Coronary artery (tissue), 2 donors: Measurements from ENCODE around the gene CDK12.

Source experiments
- DNase-seq: peaks from one replicate; pipeline ENCODE4 v3.0.0-alpha.2; 2017; ENCODE audit warnings: low spot score
- H3K27ac ChIP-seq, 2 donors: fragments of 200-600 bp; sonication (generic); one replicate each; pipeline ENCODE4 v1.5.1; 2016 to 2019
- H3K4me3 ChIP-seq: fragments of 200-600 bp; sonication (generic); 2 replicates; pipeline ENCODE4 v1.5.1; 2016; ENCODE audit warnings: mild to moderate bottlenecking, moderate library complexity
- CTCF ChIP-seq: fragments of 200-600 bp; sonication (generic); IDR thresholded peaks from one replicate; pipeline ENCODE4 v1.5.1; 2019; ENCODE audit warnings: antibody characterized with exemption

The CDK12 gene

GRCh38 chr17:39573447-39574298 lies 112.4 kb downstream of the CDK12 start:
- no peak for TF ChIP-seq CTCF
- no peak for DNase-seq
- peak overlapping the region; percentile 83 for H3K4me3 ChIP-seq
- H3K27ac ChIP-seq, result peak overlapping the region; percentile 55 to 87

- DNase-seq, result no peak
- Histone ChIP-seq H3K4me3 (no peak overlapping the region), H3K27ac (no peak overlapping the region)
- TF ChIP-seq CTCF, result no peak
Observed at GRCh38 chr17:39576187-39576586, 114.9 kb downstream of the CDK12 start.

GRCh38 chr17:39578272-39578671 lies 117.0 kb downstream of the CDK12 start:
- DNase-seq, result no peak
- H3K27ac ChIP-seq, result no peak overlapping the region
- H3K4me3 ChIP-seq, result no peak overlapping the region
- TF ChIP-seq CTCF, result no peak

GRCh38 chr17:39579318-39580081 lies 118.2 kb downstream of the CDK12 start:
- TF ChIP-seq CTCF, result no peak
- no peak overlapping the region for H3K27ac ChIP-seq
- no peak for DNase-seq

GRCh38 chr17:39580082-39580468 lies 118.8 kb downstream of the CDK12 start:
- Histone ChIP-seq H3K4me3 (no peak overlapping the region), H3K27ac (no peak overlapping the region)
- TF ChIP-seq CTCF, result no peak
- no peak for DNase-seq

More at GRCh38 chr17:39579318-39580081, 118.2 kb downstream of the CDK12 start:
- H3K4me3 ChIP-seq, result no peak overlapping the region

- DNase-seq, result no peak
- Histone ChIP-seq H3K4me3 (no peak overlapping the region), H3K27ac (no peak overlapping the region)
- TF ChIP-seq CTCF, result no peak
Observed at GRCh38 chr17:39581071-39581758, 119.9 kb downstream of the CDK12 start.
